ENCODE measurements around the gene GRIK5.
A peak's percentile ranks its signal among the peaks of the same experiment; 100 is the strongest.
"Not testable (repeated sequence)": the region's sequence is repeated elsewhere in the genome, so short reads cannot be mapped to it uniquely, and the experiment has no call there.

GRIK5 gene

GRCh38 chr19:42069619-42070351 is at the start of gene GRIK5:
Gene GRIK5, minus strand, starts transcription at chr19:42070206. Its CDS starts 4,436 bp downstream, at chr19:42065770.
- peak; percentile 26 for DNase-seq

GRCh38 chr19:42117076-42117475 is 47.1 kb upstream of the GRIK5 start:
- DNase-seq: no peak

GRCh38 chr19:42116308-42117075 is 46.5 kb upstream of the GRIK5 start:
- DNase-seq: no peak

GRCh38 chr19:42115705-42116104 is 45.7 kb upstream of the GRIK5 start:
- DNase-seq: no peak

- DNase-seq: no peak
These were observed 45.2 kb upstream of the GRIK5 start for GRCh38 chr19:42115219-42115618.

- DNase-seq: no peak
These were observed 44.4 kb upstream of the GRIK5 start for GRCh38 chr19:42114412-42114811.

GRCh38 chr19:42113641-42114348 is 43.8 kb upstream of the GRIK5 start:
- no peak for DNase-seq

GRCh38 chr19:42111811-42112210 is 41.8 kb upstream of the GRIK5 start:
- no peak for DNase-seq

GRCh38 chr19:42111384-42111783 is 41.4 kb upstream of the GRIK5 start:
- no peak for DNase-seq

GRCh38 chr19:42110658-42111057 is 40.7 kb upstream of the GRIK5 start:
- DNase-seq: no peak

- DNase-seq: no peak
These were observed 39.9 kb upstream of the GRIK5 start for GRCh38 chr19:42109896-42110295.

GRCh38 chr19:42108527-42109389 is 38.8 kb upstream of the GRIK5 start:
- peak; percentile 77 for DNase-seq

GRCh38 chr19:42105368-42105767 is 35.4 kb upstream of the GRIK5 start:
- DNase-seq: no peak

- DNase-seq: no peak
These were observed 32.9 kb upstream of the GRIK5 start for GRCh38 chr19:42102877-42103276.

- DNase-seq: not testable (repeated sequence)
These were observed 30.2 kb upstream of the GRIK5 start for GRCh38 chr19:42100241-42100640.

- no peak for DNase-seq
These were observed 29.4 kb upstream of the GRIK5 start for GRCh38 chr19:42099336-42099925.

GRCh38 chr19:42098781-42099180 is 28.8 kb upstream of the GRIK5 start:
- DNase-seq: no peak

- no peak for DNase-seq
These were observed 27.5 kb upstream of the GRIK5 start for GRCh38 chr19:42097461-42097860.

- no peak for DNase-seq
These were observed 26.3 kb upstream of the GRIK5 start for GRCh38 chr19:42096255-42096837.

GRCh38 chr19:42095814-42096230 is 25.8 kb upstream of the GRIK5 start:
- no peak for DNase-seq

GRCh38 chr19:42095142-42095813 is 25.3 kb upstream of the GRIK5 start:
- DNase-seq: no peak
